Skeletal muscle tissue (tissue), 4 donors: ENCODE results near the gene DSN1. TPM values are rescaled to one million over a fixed set of nuclear protein-coding genes. Genes with fewer than 3 reads are reported as not detected.

ENCODE experiments used
- H3K27ac ChIP-seq: one replicate; pipeline ENCODE4 v1.7.0; 2013; ENCODE audit warnings: mild to moderate bottlenecking, low read depth, low read length, inconsistent platforms
- H3K27me3 ChIP-seq, 3 donors: one replicate each; pipeline ENCODE4 v1.7.0; 2013; ENCODE audit warnings: low read length in 3 of 3; ENCODE audit not compliant: control insufficient read depth in 3 of 3, insufficient read depth in 3 of 3
- H3K36me3 ChIP-seq, 3 donors: one replicate each; pipeline ENCODE4 v1.7.0; 2013; ENCODE audit warnings: low read length in 3 of 3; ENCODE audit not compliant: control insufficient read depth in 3 of 3, insufficient read depth in 3 of 3
- H3K4me1 ChIP-seq, 3 donors: one replicate each; pipeline ENCODE4 v1.7.0; 2013; ENCODE audit warnings: low read length in 3 of 3, mild to moderate bottlenecking in 3 of 3; ENCODE audit not compliant: control insufficient read depth in 3 of 3, insufficient read depth in 3 of 3
- H3K4me3 ChIP-seq, 3 donors: one replicate each; pipeline ENCODE4 v1.7.0; 2013; ENCODE audit warnings: low read length in 3 of 3
- H3K9ac ChIP-seq, 3 donors: one replicate each; pipeline ENCODE4 v1.7.0; 2013; ENCODE audit warnings: low read length in 3 of 3, mild to moderate bottlenecking in 3 of 3, moderate library complexity in 2 of 3, low read depth in 1 of 3
- H3K9me3 ChIP-seq, 3 donors: one replicate each; pipeline ENCODE4 v1.7.0; 2013; ENCODE audit warnings: low read length in 3 of 3; ENCODE audit not compliant: control insufficient read depth in 3 of 3
- total RNA-seq: library from RNA; depleted of rRNA; stranded (reverse); fragments of >200 nt; gene quantifications from one replicate; pipeline ENCODE4 v1.2.3, GENCODE V29; 2014
- donor health status: Osteomylitis.

Gene DSN1
- total RNA-seq, 1 donor from 2014 or later: 5.7 TPM

- Histone ChIP-seq H3K27ac (no peak overlapping the region), H3K36me3 (peaks cover 7 to 24% (median 8%) of the 10 kb centered on the region in 3 donors), H3K9me3 (no peaks in the 10 kb centered on the region), H3K4me1 (peaks cover 2 to 8% (median 3%) of the 10 kb centered on the region in 3 donors), H3K27me3 (no peaks in the 10 kb centered on the region), H3K9ac (peak overlapping the region in 1 of 3 donors; percentile 33), H3K4me3 (no peak overlapping the region)
Measured at GRCh38 chr20:36784900-36785299, 11.3 kb upstream of the DSN1 start.

- H3K27ac ChIP-seq: no peak overlapping the region
- no peaks in the 10 kb centered on the region for H3K27me3 ChIP-seq
- H3K9me3 ChIP-seq: no peaks in the 10 kb centered on the region
- peaks cover 7 to 24% (median 8%) of the 10 kb centered on the region in 3 donors for H3K36me3 ChIP-seq
- H3K4me1 ChIP-seq: peaks cover 2 to 8% (median 3%) of the 10 kb centered on the region in 3 donors
- no peak overlapping the region for H3K4me3 ChIP-seq
- H3K9ac ChIP-seq: no peak overlapping the region
Measured at GRCh38 chr20:36784116-36784515, 10.6 kb upstream of the DSN1 start.

- peaks cover 4 to 13% (median 6%) of the 10 kb centered on the region in 3 donors for H3K4me1 ChIP-seq
- no peak overlapping the region for H3K4me3 ChIP-seq
- H3K36me3 ChIP-seq: peaks cover 0 to 12% (median 2%) of the 10 kb centered on the region in 3 donors
- H3K27ac ChIP-seq: no peak overlapping the region
- no peaks in the 10 kb centered on the region for H3K27me3 ChIP-seq
- H3K9me3 ChIP-seq: no peaks in the 10 kb centered on the region
- peak overlapping the region in 1 of 3 donors; percentile 3 for H3K9ac ChIP-seq
Measured at GRCh38 chr20:36779656-36780025, 6.1 kb upstream of the DSN1 start.

- Histone ChIP-seq H3K9me3 (no peaks in the 10 kb centered on the region), H3K36me3 (peaks cover 0 to 8% (median 0%) of the 10 kb centered on the region in 3 donors), H3K4me1 (peaks cover 9 to 16% (median 10%) of the 10 kb centered on the region in 3 donors), H3K27me3 (no peaks in the 10 kb centered on the region), H3K9ac (no peak overlapping the region), H3K4me3 (no peak overlapping the region), H3K27ac (no peak overlapping the region)
Measured at GRCh38 chr20:36778831-36779655, 5.5 kb upstream of the DSN1 start.

GRCh38 chr20:36777576-36777975, 4.0 kb upstream of the DSN1 start:
- H3K27ac ChIP-seq: no peak overlapping the region
- H3K4me1 ChIP-seq: peaks cover 19 to 25% (median 21%) of the 10 kb centered on the region in 3 donors
- H3K9ac ChIP-seq: no peak overlapping the region
- H3K4me3 ChIP-seq: no peak overlapping the region
- no peaks in the 10 kb centered on the region for H3K36me3 ChIP-seq
- no peaks in the 10 kb centered on the region for H3K9me3 ChIP-seq
- H3K27me3 ChIP-seq: no peaks in the 10 kb centered on the region

- Histone ChIP-seq H3K9ac (no peak overlapping the region), H3K4me3 (no peak overlapping the region), H3K36me3 (no peaks in the 10 kb centered on the region), H3K4me1 (peaks cover 21 to 26% (median 22%) of the 10 kb centered on the region in 3 donors), H3K27ac (no peak overlapping the region), H3K9me3 (no peaks in the 10 kb centered on the region), H3K27me3 (no peaks in the 10 kb centered on the region)
Measured at GRCh38 chr20:36777167-36777566, 3.6 kb upstream of the DSN1 start.

- no peaks in the 10 kb centered on the region for H3K27me3 ChIP-seq
- peaks cover 21 to 26% (median 22%) of the 10 kb centered on the region in 3 donors for H3K4me1 ChIP-seq
- no peak overlapping the region for H3K4me3 ChIP-seq
- no peaks in the 10 kb centered on the region for H3K9me3 ChIP-seq
- H3K36me3 ChIP-seq: no peaks in the 10 kb centered on the region
- H3K9ac ChIP-seq: no peak overlapping the region
- H3K27ac ChIP-seq: no peak overlapping the region
Measured at GRCh38 chr20:36775826-36776225, 2.3 kb upstream of the DSN1 start.

- H3K9ac ChIP-seq: no peak overlapping the region
- no peaks in the 10 kb centered on the region for H3K27me3 ChIP-seq
- peak overlapping the region; percentile 94 for H3K27ac ChIP-seq
- no peaks in the 10 kb centered on the region for H3K9me3 ChIP-seq
- no peaks in the 10 kb centered on the region for H3K36me3 ChIP-seq
- H3K4me1 ChIP-seq: peaks cover 21 to 26% (median 22%) of the 10 kb centered on the region in 3 donors
- no peak overlapping the region for H3K4me3 ChIP-seq
Measured at GRCh38 chr20:36775196-36775595, 1.6 kb upstream of the DSN1 start.

- Histone ChIP-seq H3K9ac (peak overlapping the region; percentile 89 to 93 (median 92)), H3K27me3 (no peaks in the 10 kb centered on the region), H3K27ac (peak overlapping the region; percentile 94), H3K9me3 (no peaks in the 10 kb centered on the region), H3K4me3 (peak overlapping the region; percentile 78 to 99 (median 92)), H3K36me3 (no peaks in the 10 kb centered on the region), H3K4me1 (peaks cover 21 to 26% (median 22%) of the 10 kb centered on the region in 3 donors)
Measured at GRCh38 chr20:36773107-36773596, 411 bp downstream of the DSN1 start.

- no peak overlapping the region for H3K9ac ChIP-seq
- peaks cover 21 to 26% (median 22%) of the 10 kb centered on the region in 3 donors for H3K4me1 ChIP-seq
- no peak overlapping the region for H3K27ac ChIP-seq
- H3K27me3 ChIP-seq: no peaks in the 10 kb centered on the region
- H3K4me3 ChIP-seq: no peak overlapping the region
- no peaks in the 10 kb centered on the region for H3K36me3 ChIP-seq
- no peaks in the 10 kb centered on the region for H3K9me3 ChIP-seq
Measured at GRCh38 chr20:36770680-36771079, 2.9 kb downstream of the DSN1 start.
